H1 (cell line): ENCODE data around the gene DLG5. TPM values are rescaled to one million over a fixed set of nuclear protein-coding genes. Genes with fewer than 3 reads are reported as not detected.

Experiments used
- BCL11A ChIP-seq, 2 experiments: IDR thresholded peaks; one replicate each; pipeline ENCODE4 v1.6.1; 2011; ENCODE audit warnings: low read depth in 2 of 2, low read length in 2 of 2, mild to moderate bottlenecking in 2 of 2
- CHD2 ChIP-seq: IDR thresholded peaks from 2 replicates; pipeline ENCODE4 v1.6.1; 2012; ENCODE audit warnings: low read length, improper control_type of control experiment
- FOSL1 ChIP-seq: IDR thresholded peaks from 2 replicates; pipeline ENCODE4 v1.6.1; 2011; ENCODE audit warnings: mild to moderate bottlenecking, low read depth, low read length, moderate library complexity; ENCODE audit not compliant: insufficient read depth
- NANOG ChIP-seq: IDR thresholded peaks from 2 replicates; pipeline ENCODE4 v1.6.1; 2011; ENCODE audit warnings: low read length, low read depth, mild to moderate bottlenecking, inconsistent platforms; ENCODE audit not compliant: insufficient read depth, poor library complexity, severe bottlenecking
- NRF1 ChIP-seq: IDR thresholded peaks from 2 replicates; pipeline ENCODE4 v1.6.1; 2011; ENCODE audit warnings: mild to moderate bottlenecking, low read depth, low read length, improper control_type of control experiment
- RFX5 ChIP-seq: IDR thresholded peaks from 2 replicates; pipeline ENCODE4 v1.6.1; 2011; ENCODE audit warnings: low read depth, low read length, improper control_type of control experiment, borderline replicate concordance
- polyA plus RNA-seq, 7 experiments: library from polyadenylated mRNA; depleted of rRNA in 3 of 7; stranded (reverse) in 5 of 7; unstranded in 2 of 7; fragments of >200 nt in 5 of 7; fragments of 200-250 nt in 2 of 7; gene quantifications; 1 replicate in 5 of 7; 2 replicates in 1 of 7; 4 replicates in 1 of 7; pipeline versions ENCODE4 v1.2.1 to v1.2.3, GENCODE V29; 2011 to 2013; ENCODE audit warnings: missing spikeins in 2 of 7, mixed read lengths in 2 of 7
- total RNA-seq: library from RNA; stranded (reverse); fragmentation: NEBNext Ultra II Directional; extraction: Animal tissue kit (Norgen Biotek cat#: 25700); gene quantifications from 2 replicates; pipeline ENCODE4 v1.2.1, GENCODE V29; 2021

Gene DLG5
- total and polyA plus RNA-seq, 2 of the 8 experiments (the other 6 are each of a cell fraction or from before 2014, with no cell fraction given), result 15.6 to 71.4 TPM

GRCh38 chr10:77868523-77868922, 58.0 kb downstream of the DLG5 start (continued):
- TF ChIP-seq BCL11A (IDR thresholded peaks at IDR 0.05; ENCODE audit: low read depth in 2 of 2, low read length in 2 of 2) (no peak), NANOG (no peak), CHD2 (no peak), RFX5 (no peak), NRF1 (no peak), FOSL1 (no peak)
- TF ChIP-seq, all 59 proteins: peak for 0
